Hematopoietic multipotent progenitor cell treated with erythropoietin and hydrocortisone succinate and interleukin-3 and kit ligand, for 17 days (in vitro differentiated cells): ENCODE measurements around the gene CD34.
A peak's percentile ranks its signal among the peaks of the same experiment; 100 is the strongest.

Source experiments
- DNase-seq: peaks from one replicate; pipeline ENCODE4 v3.0.0-alpha.2; 2015; ENCODE audit warnings: low spot score

CD34 gene

GRCh38 chr1:207873055-207873890, 37.7 kb downstream of the CD34 start:
- peak; percentile 80 for DNase-seq

GRCh38 chr1:207872621-207873020, 38.3 kb downstream of the CD34 start:
- DNase-seq, result peak; percentile 71

DNA sequence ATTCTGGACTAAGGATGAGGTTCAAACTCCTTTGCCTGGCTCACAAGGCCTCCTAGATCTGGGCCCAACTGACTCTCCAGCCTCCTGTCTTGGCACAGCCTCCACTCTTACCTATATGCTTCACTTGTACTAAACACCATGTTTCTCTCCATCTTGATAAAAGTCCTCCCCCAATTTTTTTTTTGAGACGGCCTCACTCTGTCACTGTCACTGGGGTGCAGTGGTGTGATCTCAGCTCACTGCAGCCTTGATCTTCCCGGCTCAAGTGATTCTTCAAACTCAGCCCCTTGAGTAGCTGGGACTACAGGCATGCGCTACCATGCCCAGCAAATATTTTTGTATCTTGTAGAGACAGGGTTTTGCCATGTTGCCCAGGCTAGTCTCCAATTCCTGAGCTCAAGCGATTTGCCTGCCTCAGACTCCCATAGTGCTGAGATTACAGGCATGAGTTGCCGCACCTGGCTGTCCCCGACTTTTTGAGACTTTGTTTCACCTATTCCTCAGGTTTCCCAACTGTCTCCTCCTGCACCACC, 39.7 kb downstream of the CD34 start:
- no peak for DNase-seq

- no peak for DNase-seq
These were observed 40.5 kb downstream of the CD34 start for GRCh38 chr1:207870306-207871031.

- DNase-seq, result no peak
These were observed 41.1 kb downstream of the CD34 start for GRCh38 chr1:207869859-207870258.

GRCh38 chr1:207868774-207869721, 41.9 kb downstream of the CD34 start:
- peak; percentile 87 for DNase-seq

GRCh38 chr1:207868251-207868773, 42.6 kb downstream of the CD34 start:
- peak; percentile 82 for DNase-seq

- DNase-seq, result peak; percentile 67
These were observed 43.5 kb downstream of the CD34 start for GRCh38 chr1:207867136-207868109.

DNA sequence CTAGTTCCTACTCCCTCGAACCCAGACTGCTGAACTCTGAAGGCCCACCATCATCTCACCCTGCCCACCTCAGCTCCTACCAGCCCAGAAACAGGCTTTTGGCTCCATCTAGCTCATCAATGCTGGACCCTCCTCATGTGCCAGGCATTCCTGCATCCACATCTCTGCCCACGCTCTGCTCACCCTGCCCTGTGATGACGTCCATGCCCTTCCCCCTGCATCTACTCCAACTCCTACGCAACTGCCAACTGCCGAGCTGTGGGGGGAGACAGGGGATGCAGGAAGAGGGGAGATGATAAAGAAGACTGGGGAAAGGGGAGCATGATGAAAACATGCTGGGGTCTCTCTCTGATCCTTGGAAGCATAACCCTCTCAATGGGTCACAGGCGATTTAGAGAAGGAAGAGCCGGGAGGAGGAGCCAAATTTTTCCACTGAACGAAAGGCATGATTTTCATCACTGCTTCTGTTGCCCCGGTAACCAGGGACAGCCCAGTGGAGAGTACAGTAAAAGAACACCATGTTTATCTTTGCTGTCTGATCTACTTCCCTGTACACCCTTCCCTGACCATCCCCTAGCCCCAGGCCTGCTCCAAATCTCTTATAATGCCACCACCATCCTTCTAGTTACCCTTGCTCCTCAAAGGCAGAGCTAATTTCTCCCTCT, 44.3 kb downstream of the CD34 start:
- peak; percentile 78 for DNase-seq

- no peak for DNase-seq
These were observed 46.9 kb downstream of the CD34 start for GRCh38 chr1:207863893-207864535.

- DNase-seq, result no peak
These were observed 48.6 kb downstream of the CD34 start for GRCh38 chr1:207862241-207862787.

- DNase-seq, result no peak
These were observed 49.3 kb downstream of the CD34 start for GRCh38 chr1:207861442-207862177.

DNA sequence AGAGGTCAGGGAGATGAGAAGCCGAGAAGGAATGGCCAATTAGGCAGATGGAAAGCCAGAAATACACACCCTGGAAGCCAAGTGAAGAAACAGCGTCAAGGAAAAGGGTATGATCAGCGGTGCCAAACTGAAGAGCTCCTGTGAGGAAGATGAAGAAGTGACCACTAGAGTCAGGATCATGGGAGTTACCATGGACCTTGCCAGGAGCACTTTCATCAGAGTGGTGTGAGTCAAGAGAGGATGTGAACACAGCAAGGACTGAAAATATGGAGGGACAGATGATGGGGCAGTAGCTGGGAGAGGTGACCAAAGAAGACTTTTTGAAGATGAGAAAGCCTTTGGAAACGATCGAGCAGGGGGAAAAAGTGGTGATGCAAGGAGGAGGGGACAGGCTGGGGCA, 50.4 kb downstream of the CD34 start:
- DNase-seq, result no peak

DNA sequence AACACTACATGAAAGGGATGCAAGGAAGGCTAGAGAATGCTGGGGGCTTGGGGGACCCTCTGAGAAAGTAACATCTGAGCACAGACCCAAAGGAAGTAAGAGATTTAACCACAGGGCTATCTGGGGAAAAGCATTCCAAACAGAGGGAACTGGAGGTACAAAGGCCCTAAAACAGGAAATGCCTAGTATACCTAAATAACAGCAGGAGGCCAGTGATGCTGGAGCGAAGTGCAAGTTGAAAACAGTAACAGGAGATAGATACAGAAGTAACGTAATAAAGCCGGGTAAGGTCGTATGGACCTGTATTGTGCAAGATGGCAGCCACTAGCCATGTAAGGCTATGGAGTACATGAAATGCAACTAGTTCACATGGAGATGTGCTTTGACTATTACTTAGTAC, 52.1 kb downstream of the CD34 start:
- DNase-seq, result no peak

- no peak for DNase-seq
These were observed 52.6 kb downstream of the CD34 start for GRCh38 chr1:207858281-207858680.

DNA sequence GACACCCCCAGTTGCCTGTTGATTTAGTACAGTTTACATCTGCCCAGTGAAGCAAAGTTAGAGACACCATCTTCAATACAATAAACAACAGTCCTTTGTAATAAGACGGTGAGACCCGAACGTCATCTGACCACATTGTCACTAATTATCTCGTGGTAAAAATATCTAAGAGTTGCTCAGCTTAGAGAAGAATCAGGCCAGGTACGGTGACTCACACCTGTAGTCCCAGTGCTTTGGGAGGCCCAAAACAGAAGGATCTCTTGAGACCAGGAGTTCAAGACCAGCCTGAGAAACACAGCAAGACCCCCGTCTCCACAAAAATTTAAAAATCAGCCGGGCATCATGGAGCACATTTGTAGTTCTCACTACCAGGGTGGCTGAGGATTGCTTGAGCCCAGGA, 53.5 kb downstream of the CD34 start:
- no peak for DNase-seq

- no peak for DNase-seq
These were observed 54.5 kb downstream of the CD34 start for GRCh38 chr1:207856276-207857023.

GRCh38 chr1:207854001-207854400, 56.9 kb downstream of the CD34 start:
- no peak for DNase-seq
